HepG2 (cell line): ENCODE measurements around the gene SLC16A9. TPM values are rescaled to one million over a fixed set of nuclear protein-coding genes. Genes with fewer than 3 reads are reported as not detected.

ENCODE experiments used
- MBD4 ChIP-seq: IDR thresholded peaks from 2 replicates; pipeline ENCODE4 v1.6.1; 2012; ENCODE audit warnings: low read length, inconsistent platforms, borderline replicate concordance
- MLX ChIP-seq: IDR thresholded peaks from 2 replicates; pipeline ENCODE4 v1.6.1; 2016
- MYNN ChIP-seq: sonication (generic); formaldehyde crosslinking; IDR thresholded peaks from 2 replicates; pipeline ENCODE4 v1.4.0; 2020; ENCODE audit warnings: mild to moderate bottlenecking, low read depth, missing genetic modification reagents
- NR2F2 ChIP-seq: IDR thresholded peaks from 2 replicates; pipeline ENCODE4 v1.6.1; 2012; ENCODE audit warnings: low read depth, inconsistent platforms, borderline replicate concordance
- ZNF615 ChIP-seq: sonication (generic); formaldehyde crosslinking; IDR thresholded peaks from 2 replicates; pipeline ENCODE4 v1.5.0; 2020; ENCODE audit warnings: mild to moderate bottlenecking, missing genetic modification reagents, borderline replicate concordance
- polyA plus RNA-seq, 8 experiments: library from polyadenylated mRNA; depleted of rRNA in 3 of 8; stranded (reverse) in 7 of 8; unstranded in 1 of 8; fragments of >200 nt; fragmentation: Illumina TruSeq in 4 of 8; extraction: Trizol in 4 of 8; gene quantifications; 2 replicates each; pipeline versions ENCODE4 v1.2.1 to v1.2.3, GENCODE V29; 2011 to 2016; ENCODE audit warnings: low read depth in 4 of 8, missing spikeins in 1 of 8, mixed read lengths in 1 of 8; ENCODE audit not compliant: insufficient read depth in 1 of 8
- total RNA-seq, 5 experiments: library from RNA; depleted of rRNA; stranded (reverse); fragments of >200 nt; fragmentation: Illumina TruSeq; extraction: Trizol; gene quantifications; 2 replicates each; pipeline ENCODE4 v1.2.3, GENCODE V29; 2016; ENCODE audit warnings: low read depth in 1 of 5
- TF ChIP-seq, protein P1 (sequence below): sonication (generic); formaldehyde crosslinking; IDR thresholded peaks from 2 replicates; pipeline ENCODE4 v1.4.0; 2020; ENCODE audit warnings: missing genetic modification reagents
- TF ChIP-seq, protein P2 (sequence below): sonication (generic); formaldehyde crosslinking; IDR thresholded peaks from 2 replicates; pipeline ENCODE4 v1.4.0; 2020; ENCODE audit warnings: missing genetic modification reagents
- TF ChIP-seq, protein P3 (sequence below): IDR thresholded peaks from 2 replicates; pipeline ENCODE4 v1.6.1; 2018; ENCODE audit warnings: missing genetic modification reagents, mild to moderate bottlenecking, missing compliant biosample characterization

The SLC16A9 gene
- total and polyA plus RNA-seq, 2 of the 13 experiments (the other 11 are each of a cell fraction or from before 2014, with no cell fraction given) = 0.01 to 0.09 TPM

- TF ChIP-seq MYNN (CRISPR knock-in tag) = no peak
- TF ChIP-seq ZNF615 = no peak
- TF ChIP-seq, protein P1, sequence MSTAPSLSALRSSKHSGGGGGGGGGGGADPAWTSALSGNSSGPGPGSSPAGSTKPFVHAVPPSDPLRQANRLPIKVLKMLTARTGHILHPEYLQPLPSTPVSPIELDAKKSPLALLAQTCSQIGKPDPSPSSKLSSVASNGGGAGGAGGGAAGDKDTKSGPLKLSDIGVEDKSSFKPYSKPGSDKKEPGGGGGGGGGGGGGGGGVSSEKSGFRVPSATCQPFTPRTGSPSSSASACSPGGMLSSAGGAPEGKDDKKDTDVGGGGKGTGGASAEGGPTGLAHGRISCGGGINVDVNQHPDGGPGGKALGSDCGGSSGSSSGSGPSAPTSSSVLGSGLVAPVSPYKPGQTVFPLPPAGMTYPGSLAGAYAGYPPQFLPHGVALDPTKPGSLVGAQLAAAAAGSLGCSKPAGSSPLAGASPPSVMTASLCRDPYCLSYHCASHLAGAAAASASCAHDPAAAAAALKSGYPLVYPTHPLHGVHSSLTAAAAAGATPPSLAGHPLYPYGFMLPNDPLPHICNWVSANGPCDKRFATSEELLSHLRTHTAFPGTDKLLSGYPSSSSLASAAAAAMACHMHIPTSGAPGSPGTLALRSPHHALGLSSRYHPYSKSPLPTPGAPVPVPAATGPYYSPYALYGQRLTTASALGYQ (CRISPR knock-in tag) = no peak
- TF ChIP-seq MBD4 = no peak
- TF ChIP-seq, protein P2, sequence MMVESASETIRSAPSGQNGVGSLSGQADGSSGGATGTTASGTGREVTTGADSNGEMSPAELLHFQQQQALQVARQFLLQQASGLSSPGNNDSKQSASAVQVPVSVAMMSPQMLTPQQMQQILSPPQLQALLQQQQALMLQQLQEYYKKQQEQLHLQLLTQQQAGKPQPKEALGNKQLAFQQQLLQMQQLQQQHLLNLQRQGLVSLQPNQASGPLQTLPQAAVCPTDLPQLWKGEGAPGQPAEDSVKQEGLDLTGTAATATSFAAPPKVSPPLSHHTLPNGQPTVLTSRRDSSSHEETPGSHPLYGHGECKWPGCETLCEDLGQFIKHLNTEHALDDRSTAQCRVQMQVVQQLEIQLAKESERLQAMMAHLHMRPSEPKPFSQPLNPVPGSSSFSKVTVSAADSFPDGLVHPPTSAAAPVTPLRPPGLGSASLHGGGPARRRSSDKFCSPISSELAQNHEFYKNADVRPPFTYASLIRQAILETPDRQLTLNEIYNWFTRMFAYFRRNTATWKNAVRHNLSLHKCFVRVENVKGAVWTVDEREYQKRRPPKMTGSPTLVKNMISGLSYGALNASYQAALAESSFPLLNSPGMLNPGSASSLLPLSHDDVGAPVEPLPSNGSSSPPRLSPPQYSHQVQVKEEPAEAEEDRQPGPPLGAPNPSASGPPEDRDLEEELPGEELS (CRISPR knock-in tag) = no peak
- TF ChIP-seq, protein P3, sequence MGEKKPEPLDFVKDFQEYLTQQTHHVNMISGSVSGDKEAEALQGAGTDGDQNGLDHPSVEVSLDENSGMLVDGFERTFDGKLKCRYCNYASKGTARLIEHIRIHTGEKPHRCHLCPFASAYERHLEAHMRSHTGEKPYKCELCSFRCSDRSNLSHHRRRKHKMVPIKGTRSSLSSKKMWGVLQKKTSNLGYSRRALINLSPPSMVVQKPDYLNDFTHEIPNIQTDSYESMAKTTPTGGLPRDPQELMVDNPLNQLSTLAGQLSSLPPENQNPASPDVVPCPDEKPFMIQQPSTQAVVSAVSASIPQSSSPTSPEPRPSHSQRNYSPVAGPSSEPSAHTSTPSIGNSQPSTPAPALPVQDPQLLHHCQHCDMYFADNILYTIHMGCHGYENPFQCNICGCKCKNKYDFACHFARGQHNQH (CRISPR knock-in tag) = no peak
- TF ChIP-seq NR2F2 = no peak
- no peak for TF ChIP-seq MLX (CRISPR knock-in tag)
Measured at GRCh38 chr10:59706851-59707797, 2.5 kb downstream of the SLC16A9 start (continued).
